Smooth muscle cell (in vitro differentiated cells): ENCODE data around the gene ADGRL1. TPM values are rescaled to one million over a fixed set of nuclear protein-coding genes. Genes with fewer than 3 reads are reported as not detected.
"Not testable (repeated sequence)": the region's sequence is repeated elsewhere in the genome, so short reads cannot be mapped to it uniquely, and the experiment has no call there.

Experiments
- DNase-seq: peaks from one replicate; lab custom pipeline; 2025; ENCODE audit not compliant: unreplicated experiment; lab: John Stamatoyannopoulos, UW
- H2AFZ ChIP-seq: fragments of 200-600 bp; sonication (generic); 2 replicates; pipeline ENCODE4 v1.6.0; 2016; ENCODE audit warnings: antibody characterized with exemption, low read depth, mild to moderate bottlenecking
- H3F3A ChIP-seq: fragments of 200-600 bp; sonication (generic); 2 replicates; pipeline ENCODE4 v1.6.0; 2017; ENCODE audit warnings: antibody characterized with exemption, low read depth
- H3K27ac ChIP-seq: fragments of 200-600 bp; sonication (generic); 2 replicates; pipeline ENCODE4 v1.5.1; 2016; ENCODE audit warnings: low read depth, mild to moderate bottlenecking
- H3K27me3 ChIP-seq: fragments of 200-600 bp; sonication (generic); 2 replicates; pipeline ENCODE4 v1.6.1; 2016; ENCODE audit warnings: low read depth, mild to moderate bottlenecking
- H3K36me3 ChIP-seq: fragments of 200-600 bp; sonication (generic); 2 replicates; pipeline ENCODE4 v1.5.1; 2016; ENCODE audit warnings: low read depth
- H3K4me1 ChIP-seq: fragments of 200-600 bp; sonication (generic); 2 replicates; pipeline ENCODE4 v1.5.1; 2016; ENCODE audit warnings: low read depth
- H3K4me2 ChIP-seq: fragments of 200-600 bp; sonication (generic); 2 replicates; pipeline ENCODE4 v1.6.0; 2016; ENCODE audit warnings: mild to moderate bottlenecking
- H3K4me3 ChIP-seq: fragments of 200-600 bp; sonication (generic); 2 replicates; pipeline ENCODE4 v1.5.1; 2016; ENCODE audit warnings: mild to moderate bottlenecking
- H3K79me2 ChIP-seq: fragments of 200-600 bp; sonication (generic); 2 replicates; pipeline ENCODE4 v1.6.0; 2016; ENCODE audit warnings: low read depth, mild to moderate bottlenecking
- H3K9ac ChIP-seq: fragments of 200-600 bp; sonication (generic); 2 replicates; pipeline ENCODE4 v1.6.0; 2016; ENCODE audit warnings: low read depth
- H3K9me3 ChIP-seq: fragments of 200-600 bp; sonication (generic); replicated peaks from 2 replicates; pipeline ENCODE4 v1.5.1; 2016; ENCODE audit warnings: low read depth
- H4K20me1 ChIP-seq: fragments of 200-600 bp; sonication (generic); 2 replicates; pipeline ENCODE4 v1.6.0; 2016; ENCODE audit warnings: low read depth
- WGBS: methylation state at CpG from one replicate; pipeline ENCODE4 v1.1.7; 2016; ENCODE audit warnings: low lambda C conversion rate; 5-methylcytosine and 5-hydroxymethylcytosine counted together
- polyA plus RNA-seq: library from polyadenylated mRNA; unstranded; fragments of >200 nt; fragmentation: Nextera tagmentation; extraction: Ambion mirVana; gene quantifications from 2 replicates; pipeline ENCODE4 v1.2.1, GENCODE V29; 2016
- total RNA-seq: library from RNA; depleted of rRNA; stranded (reverse); fragments of >200 nt; gene quantifications from 2 replicates; pipeline ENCODE4 v1.2.3, GENCODE V29; 2014
- TF ChIP-seq, protein P1 (sequence below): fragments of 200-600 bp; sonication (generic); IDR thresholded peaks from 2 replicates; pipeline ENCODE4 v1.5.1; 2017; ENCODE audit warnings: borderline replicate concordance, mild to moderate bottlenecking, antibody characterized with exemption; ENCODE audit not compliant: insufficient read depth, poor library complexity, severe bottlenecking

Gene ADGRL1
- total and polyA plus RNA-seq, 2 experiments from 2014 or later, result 11.3 to 12.7 TPM

DNA sequence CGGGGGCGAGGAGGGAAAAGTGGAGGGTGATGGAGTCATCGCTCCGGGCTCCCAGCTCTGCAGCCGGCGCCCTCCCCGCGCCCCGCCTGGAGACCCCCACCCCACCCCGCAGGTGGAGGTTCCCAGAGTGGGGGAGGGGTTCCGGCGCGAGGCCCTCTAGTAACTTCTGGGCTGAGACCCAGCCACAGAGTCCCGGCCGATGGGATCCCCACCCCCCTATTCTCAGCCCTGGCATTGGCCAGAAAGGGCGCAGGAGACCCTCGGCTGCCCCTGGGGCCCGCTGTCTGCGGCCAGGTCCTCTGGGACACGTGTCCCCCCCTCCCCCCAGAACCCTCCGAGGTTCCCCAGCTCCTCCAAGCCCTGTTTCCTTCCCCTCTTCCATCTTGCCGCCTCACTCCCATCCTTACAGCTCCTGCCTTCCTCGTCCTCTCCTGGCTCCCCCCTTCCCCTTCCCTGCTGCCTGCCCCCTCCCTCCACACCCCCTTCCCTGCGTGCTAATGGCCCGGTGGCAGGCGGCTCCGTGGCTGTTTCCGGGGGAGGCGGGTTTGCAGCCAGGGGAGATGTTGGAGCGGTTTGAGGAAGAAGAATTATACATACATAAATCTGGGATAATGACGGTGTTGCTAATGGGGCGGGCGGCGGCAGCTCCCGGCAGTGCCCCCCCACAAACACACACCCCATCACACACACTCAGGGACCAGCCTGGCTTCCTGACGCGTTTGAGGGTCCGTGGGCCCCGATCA lies 43.2 kb upstream of the ADGRL1 start:
- peak overlapping the region; percentile 36 for H3K9ac ChIP-seq
- H3K9me3 ChIP-seq, H3K4me1 ChIP-seq, H3K79me2 ChIP-seq, H3K27me3 ChIP-seq, DNase-seq, H4K20me1 ChIP-seq, H3K36me3 ChIP-seq, H3F3A ChIP-seq, H3K27ac ChIP-seq: not testable (repeated sequence)
- peak overlapping the region; percentile 81 for H2AFZ ChIP-seq
- H3K4me3 ChIP-seq, result peak overlapping the region; percentile 55
- peak overlapping the region; percentile 92 for H3K4me2 ChIP-seq
- 10% methylated on average over 11 of the region's 39 CpGs for WGBS

DNA sequence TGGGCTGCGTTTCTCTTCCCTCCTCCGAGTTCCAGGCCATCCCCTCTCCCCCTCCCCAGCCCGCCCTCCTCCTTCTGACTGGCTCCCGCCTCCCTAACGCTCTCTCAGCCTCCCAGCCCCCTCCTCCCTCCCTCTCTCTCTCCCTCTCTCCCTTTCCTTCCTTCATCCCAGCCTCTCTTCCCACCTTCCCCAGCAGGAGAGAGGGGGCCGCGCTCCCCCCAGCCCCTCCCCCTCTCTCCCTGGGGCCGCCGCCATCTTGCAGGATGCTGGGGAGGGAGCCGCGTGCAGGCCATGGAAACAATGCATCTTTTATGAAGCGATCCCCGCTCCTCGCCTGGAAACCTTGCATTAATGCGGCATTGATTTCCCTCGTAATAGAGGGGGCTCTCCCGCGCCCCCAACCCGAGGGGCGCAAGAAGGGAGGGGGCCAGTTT lies 42.6 kb upstream of the ADGRL1 start:
- Histone ChIP-seq H3K36me3 (no peaks in the 10 kb centered on the region), H2AFZ (peak overlapping the region; percentile 81), H3K27ac (no peak overlapping the region), H3K9ac (no peak overlapping the region), H3K79me2 (no peaks in the 10 kb centered on the region), H4K20me1 (no peaks in the 10 kb centered on the region), H3K9me3 (no peaks in the 10 kb centered on the region), H3K27me3 (no peaks in the 10 kb centered on the region), H3K4me2 (peak overlapping the region; percentile 92), H3K4me1 (no peaks in the 10 kb centered on the region), H3K4me3 (peak overlapping the region; percentile 55), H3F3A (no peaks in the 10 kb centered on the region)
- WGBS, result no CpG with 5 or more reads among the region's 20 CpGs
- TF ChIP-seq, protein P1, sequence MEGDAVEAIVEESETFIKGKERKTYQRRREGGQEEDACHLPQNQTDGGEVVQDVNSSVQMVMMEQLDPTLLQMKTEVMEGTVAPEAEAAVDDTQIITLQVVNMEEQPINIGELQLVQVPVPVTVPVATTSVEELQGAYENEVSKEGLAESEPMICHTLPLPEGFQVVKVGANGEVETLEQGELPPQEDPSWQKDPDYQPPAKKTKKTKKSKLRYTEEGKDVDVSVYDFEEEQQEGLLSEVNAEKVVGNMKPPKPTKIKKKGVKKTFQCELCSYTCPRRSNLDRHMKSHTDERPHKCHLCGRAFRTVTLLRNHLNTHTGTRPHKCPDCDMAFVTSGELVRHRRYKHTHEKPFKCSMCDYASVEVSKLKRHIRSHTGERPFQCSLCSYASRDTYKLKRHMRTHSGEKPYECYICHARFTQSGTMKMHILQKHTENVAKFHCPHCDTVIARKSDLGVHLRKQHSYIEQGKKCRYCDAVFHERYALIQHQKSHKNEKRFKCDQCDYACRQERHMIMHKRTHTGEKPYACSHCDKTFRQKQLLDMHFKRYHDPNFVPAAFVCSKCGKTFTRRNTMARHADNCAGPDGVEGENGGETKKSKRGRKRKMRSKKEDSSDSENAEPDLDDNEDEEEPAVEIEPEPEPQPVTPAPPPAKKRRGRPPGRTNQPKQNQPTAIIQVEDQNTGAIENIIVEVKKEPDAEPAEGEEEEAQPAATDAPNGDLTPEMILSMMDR, result no peak
- peak; percentile 14 for DNase-seq

DNA sequence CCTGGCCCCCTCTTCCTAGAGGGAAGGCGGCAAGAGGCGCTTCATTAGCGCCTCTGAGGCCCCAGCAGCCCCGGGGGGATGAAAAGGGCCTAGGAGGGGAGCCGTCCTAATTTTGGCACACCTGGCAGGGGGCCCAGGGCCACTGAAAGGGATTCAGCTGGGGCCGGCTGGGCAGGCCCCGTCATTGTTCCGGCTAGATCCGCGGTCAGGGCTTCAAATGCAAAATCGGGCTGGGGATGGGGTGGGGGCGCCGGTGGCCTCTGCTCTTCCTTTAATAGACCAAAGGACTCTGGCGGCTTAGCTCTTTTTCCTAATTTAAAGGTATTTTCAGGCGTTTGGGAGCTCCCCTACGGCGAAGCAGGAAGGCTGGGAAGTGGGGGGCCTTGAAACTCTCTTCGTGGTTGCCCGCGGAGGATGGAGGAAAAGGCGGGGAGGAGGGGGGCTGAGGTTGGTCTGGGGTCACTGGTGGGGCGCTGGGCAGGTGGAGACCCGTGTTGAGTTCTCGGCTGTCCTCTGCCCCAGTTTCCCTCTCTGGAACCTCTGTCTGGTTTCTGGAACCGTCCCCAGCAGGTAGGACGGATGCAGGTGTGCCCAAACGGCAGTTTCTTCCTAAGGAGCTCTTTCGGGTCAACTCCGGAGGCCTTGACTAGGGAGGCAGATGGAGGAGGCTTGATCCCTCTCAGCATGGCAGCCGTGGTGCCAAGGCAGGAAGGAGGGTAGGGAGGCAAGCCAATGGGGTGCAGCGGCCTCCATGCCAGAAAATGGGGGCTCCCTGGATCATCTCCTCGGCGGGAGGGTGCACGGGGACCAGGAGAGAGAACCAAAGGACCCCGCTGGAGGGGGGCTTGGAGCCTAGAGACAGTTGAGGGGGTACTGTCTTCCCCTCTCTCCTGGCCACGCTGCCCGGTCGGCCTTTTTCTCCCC lies 41.8 kb upstream of the ADGRL1 start:
- H3K9me3 ChIP-seq, H3K4me1 ChIP-seq, H3K9ac ChIP-seq, H3K36me3 ChIP-seq, H4K20me1 ChIP-seq, H3F3A ChIP-seq, H3K27me3 ChIP-seq, H3K27ac ChIP-seq, H3K79me2 ChIP-seq, DNase-seq, H2AFZ ChIP-seq: not testable (repeated sequence)
- Histone ChIP-seq H3K4me3 (peak overlapping the region; percentile 28), H3K4me2 (peak overlapping the region; percentile 68)
- 10% methylated on average over 35 of the region's 38 CpGs for WGBS

DNA sequence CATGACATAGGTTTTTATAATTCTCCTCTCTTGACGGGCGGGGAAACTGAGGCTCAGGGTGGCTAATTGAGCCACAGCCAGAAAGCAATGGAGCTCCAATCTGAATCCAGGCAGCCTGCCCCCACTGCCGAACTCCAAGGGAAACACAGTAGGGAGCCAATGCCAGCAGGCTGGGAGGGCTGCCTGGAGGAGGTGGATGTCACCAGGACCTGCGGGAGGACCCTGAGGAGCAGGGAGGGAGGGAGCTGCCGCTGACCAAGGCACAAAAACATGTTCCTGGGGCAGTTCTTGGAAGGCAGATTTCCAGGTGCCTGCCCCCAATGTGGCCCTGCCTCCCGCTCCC lies 41.2 kb upstream of the ADGRL1 start:
- H3K36me3 ChIP-seq, H3K9me3 ChIP-seq, H3K4me3 ChIP-seq, DNase-seq, H3K27me3 ChIP-seq, H3K79me2 ChIP-seq, H3K4me2 ChIP-seq, H3F3A ChIP-seq, H3K9ac ChIP-seq, H2AFZ ChIP-seq, H3K4me1 ChIP-seq, H4K20me1 ChIP-seq, H3K27ac ChIP-seq: not testable (repeated sequence)
- 63% methylated on average over 6 of the region's 6 CpGs for WGBS

DNA sequence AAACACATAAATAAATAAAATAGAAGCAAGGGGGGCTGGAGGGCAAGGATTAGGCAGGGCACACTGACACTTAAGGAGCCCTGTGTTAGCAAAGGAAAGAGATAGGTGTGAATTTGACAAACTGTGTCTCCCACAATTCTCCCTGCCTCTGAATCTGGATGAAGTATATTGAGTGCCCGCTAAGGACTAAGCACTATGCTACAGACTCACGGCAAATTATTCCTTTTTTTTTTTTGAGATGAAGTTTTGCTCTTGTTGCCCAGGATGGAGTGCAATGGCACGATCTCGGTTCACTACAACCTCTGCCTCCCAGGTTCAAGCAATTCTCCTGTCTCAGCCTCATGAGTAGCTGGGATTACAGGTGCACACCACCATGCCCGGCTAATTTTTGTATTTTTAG lies 38.4 kb upstream of the ADGRL1 start:
- not testable (repeated sequence) for DNase-seq, H3K27me3 ChIP-seq, H3K4me2 ChIP-seq, H3K36me3 ChIP-seq, H3K27ac ChIP-seq, H2AFZ ChIP-seq, H3K9me3 ChIP-seq, H4K20me1 ChIP-seq, H3F3A ChIP-seq, H3K9ac ChIP-seq, H3K79me2 ChIP-seq, H3K4me3 ChIP-seq, H3K4me1 ChIP-seq
- 92% methylated on average over 5 of the region's 5 CpGs for WGBS

DNA sequence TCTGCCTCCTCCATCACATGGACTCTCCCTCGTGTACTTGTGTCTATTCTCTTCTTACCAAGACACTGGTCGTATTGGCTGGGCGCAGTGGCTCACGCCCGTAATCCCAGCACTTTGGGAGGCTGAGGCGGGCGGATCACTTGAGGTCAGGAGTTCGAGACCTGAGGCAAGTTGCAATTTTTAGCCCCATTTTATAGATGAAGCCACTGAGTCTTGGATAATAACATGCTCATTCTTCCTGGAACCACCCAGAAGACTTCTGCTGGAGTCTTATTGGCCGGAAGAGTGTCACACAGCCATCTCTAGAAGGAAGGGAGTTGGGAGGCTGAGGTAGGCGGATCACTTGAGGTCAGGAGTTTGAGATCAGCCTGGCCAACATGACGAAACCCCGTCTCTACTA lies 37.7 kb upstream of the ADGRL1 start:
- not testable (repeated sequence) for H3F3A ChIP-seq, DNase-seq, H3K4me3 ChIP-seq, H3K27me3 ChIP-seq, H3K36me3 ChIP-seq, H4K20me1 ChIP-seq, H3K9me3 ChIP-seq, H3K4me1 ChIP-seq, H3K27ac ChIP-seq, H3K4me2 ChIP-seq, H2AFZ ChIP-seq, H3K9ac ChIP-seq, H3K79me2 ChIP-seq
- 95% methylated on average over 12 of the region's 12 CpGs for WGBS
